NCI-H2029 treated with DMSO at 0.1 percent for 48 hours (cell line): ENCODE data around the gene TMOD4.

ENCODE experiments used
- DNase-seq: peaks from one replicate; lab custom pipeline; 2025; lab: John Stamatoyannopoulos, UW

TMOD4 gene

GRCh38 chr1:151175041-151175741, 590 bp downstream of the TMOD4 start:
- DNase-seq: no peak

DNA sequence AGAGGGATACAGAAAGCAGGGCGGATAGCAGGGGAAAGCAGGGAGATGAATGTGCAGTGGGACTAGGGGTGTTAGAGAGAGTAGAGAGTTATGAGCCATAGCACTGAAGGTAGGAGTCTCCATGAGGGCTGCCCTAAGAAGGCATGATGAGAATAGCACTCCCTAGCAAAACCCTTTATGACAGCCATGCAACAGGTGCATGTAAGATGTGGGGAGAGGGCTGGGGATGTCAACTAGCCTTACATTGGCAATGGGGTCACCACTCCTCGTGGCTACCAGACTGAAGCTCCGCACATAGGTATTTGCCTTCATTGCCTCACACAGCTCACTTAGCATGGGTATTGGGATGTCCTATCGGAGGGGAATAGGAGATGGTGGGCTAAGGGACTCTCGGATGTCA, 4.6 kb downstream of the TMOD4 start:
- no peak for DNase-seq

GRCh38 chr1:151167116-151167515, 8.7 kb downstream of the TMOD4 start:
- DNase-seq: no peak

- DNase-seq: no peak
Observed at GRCh38 chr1:151166505-151166956, 9.2 kb downstream of the TMOD4 start.

DNA sequence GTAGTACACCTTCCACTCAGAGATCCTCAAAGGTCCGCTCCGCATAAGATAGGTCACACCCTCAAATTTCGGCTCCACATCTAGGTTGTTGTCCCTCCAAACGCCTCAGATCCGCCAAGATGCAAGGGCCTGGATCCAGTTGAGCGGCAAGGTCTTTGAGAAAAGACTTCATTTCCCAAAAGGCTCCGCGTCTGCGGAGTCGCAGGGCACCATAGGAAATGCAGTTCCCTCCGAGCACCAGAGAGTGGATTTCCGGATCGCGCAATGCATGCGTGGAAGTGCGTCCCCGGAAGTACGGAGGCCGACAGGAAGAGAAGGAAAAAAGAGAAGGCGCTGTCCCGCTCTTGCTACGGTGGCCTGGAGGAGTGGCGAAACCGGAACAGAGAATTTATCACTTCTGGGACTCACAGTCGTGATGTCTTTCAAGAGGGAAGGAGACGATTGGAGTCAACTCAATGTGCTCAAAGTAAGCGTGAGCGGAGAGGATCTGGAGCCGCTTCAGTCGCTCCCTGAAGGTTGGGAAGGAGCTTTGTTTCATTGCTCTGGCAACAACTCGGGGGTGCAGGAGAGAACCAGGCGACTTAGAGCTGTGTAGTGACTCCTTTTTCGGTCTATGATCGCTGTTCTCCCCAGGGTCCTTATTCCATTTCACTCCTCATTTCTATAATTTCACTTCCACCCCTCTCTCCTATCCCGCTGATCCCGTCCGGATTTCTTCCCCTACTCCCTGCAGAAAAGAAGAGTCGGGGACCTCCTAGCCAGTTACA, 9.9 kb downstream of the TMOD4 start, which contains the start of the genes LYSMD1 and SCNM1:
Gene LYSMD1, minus strand, starts transcription at position 165 of the 767 bp plus-strand sequence. CDS start 644 bp downstream, outside the sequence.
Gene SCNM1, plus strand, starts transcription at position 407 of the 767 bp plus-strand sequence. Its CDS starts 9 bp downstream, at position 416.
- peak; percentile 83 for DNase-seq

GRCh38 chr1:151165281-151165737, 10.5 kb downstream of the TMOD4 start:
- no peak for DNase-seq

DNA sequence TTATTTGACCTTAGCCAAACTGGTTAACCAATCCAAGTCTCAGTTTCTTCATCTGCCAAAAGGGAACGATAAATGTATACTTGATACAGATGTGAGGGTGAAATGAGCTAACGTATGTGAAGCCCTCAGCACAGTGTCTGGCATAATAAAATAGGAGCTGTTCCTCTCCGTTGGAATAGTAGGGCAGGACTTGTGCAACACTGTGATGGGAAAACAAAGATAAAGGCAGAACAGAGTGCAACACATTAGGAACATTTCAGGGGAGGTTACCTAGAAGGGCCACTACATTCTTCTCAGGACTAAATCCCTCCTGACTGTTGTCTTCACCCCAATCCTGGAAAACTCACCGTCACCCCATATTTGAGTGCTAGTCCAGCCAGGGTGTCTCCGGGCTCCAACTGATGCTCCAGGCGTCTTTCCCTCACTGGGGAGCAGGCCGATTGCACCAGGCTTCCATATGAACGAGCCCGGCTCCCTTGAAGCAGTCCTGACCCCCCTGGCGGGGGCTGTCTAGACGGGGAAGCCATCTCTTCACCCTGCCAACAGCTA, 11.0 kb downstream of the TMOD4 start:
- DNase-seq: no peak

- DNase-seq: no peak
Observed at GRCh38 chr1:151159373-151159772, 16.4 kb downstream of the TMOD4 start.

DNA sequence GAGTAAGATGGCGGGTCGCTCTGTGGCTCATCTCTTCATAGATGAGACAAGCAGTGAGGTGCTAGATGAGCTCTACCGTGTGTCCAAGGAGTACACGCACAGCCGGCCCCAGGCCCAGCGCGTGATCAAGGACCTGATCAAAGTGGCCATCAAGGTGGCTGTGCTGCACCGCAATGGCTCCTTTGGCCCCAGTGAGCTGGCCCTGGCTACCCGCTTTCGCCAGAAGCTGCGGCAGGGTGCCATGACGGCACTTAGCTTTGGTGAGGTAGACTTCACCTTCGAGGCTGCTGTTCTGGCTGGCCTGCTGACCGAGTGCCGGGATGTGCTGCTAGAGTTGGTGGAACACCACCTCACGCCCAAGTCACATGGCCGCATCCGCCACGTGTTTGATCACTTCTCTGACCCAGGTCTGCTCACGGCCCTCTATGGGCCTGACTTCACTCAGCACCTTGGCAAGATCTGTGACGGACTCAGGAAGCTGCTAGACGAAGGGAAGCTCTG, 17.0 kb downstream of the TMOD4 start:
- no peak for DNase-seq

- DNase-seq: no peak
Observed at GRCh38 chr1:151158326-151158725, 17.5 kb downstream of the TMOD4 start.

DNA sequence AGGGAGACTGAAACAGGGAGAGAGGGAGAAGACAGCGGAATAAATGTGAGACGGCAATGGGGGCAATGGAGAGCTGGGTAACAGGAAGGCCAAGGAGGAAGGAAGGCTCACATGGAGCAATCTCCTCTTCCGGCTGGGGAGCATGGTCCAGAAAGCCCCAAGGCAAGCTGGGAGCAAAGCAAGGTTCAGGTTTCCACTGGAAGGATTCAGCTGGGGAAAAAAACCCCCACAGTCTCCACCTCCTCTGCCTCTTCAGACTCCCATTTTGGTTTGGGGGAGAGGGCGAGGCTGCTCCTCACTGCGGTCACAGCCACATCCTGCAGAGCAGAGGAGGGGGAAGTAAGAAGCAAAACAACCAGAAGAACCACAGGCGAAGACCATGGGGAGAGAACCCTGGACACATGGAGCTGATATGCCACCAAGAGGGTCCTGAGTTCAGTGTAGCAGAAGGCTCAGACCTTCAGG, 18.7 kb downstream of the TMOD4 start:
- no peak for DNase-seq

DNA sequence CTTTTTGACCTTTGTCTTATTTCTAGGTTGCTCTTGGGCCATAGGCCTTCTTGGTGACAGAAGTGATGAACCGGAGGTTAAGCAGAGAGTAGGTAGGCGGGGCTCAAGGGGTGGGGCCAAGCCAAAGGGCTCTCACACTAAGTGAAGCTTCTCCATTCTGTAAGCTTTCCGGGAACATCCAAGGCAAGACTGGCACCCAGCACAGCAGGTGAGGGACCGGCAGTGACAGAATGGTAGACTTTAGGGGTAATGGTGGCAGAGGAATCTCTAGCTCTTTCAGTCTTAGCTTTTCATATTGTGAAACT, 19.3 kb downstream of the TMOD4 start, which contains the start of gene TNFAIP8L2:
Gene TNFAIP8L2, plus strand, starts transcription at position 135 of the 305 bp plus-strand sequence. CDS start 2,049 bp downstream, outside the sequence.
- no peak for DNase-seq

- DNase-seq: no peak
Observed at GRCh38 chr1:151147665-151148064, 28.1 kb downstream of the TMOD4 start.

DNA sequence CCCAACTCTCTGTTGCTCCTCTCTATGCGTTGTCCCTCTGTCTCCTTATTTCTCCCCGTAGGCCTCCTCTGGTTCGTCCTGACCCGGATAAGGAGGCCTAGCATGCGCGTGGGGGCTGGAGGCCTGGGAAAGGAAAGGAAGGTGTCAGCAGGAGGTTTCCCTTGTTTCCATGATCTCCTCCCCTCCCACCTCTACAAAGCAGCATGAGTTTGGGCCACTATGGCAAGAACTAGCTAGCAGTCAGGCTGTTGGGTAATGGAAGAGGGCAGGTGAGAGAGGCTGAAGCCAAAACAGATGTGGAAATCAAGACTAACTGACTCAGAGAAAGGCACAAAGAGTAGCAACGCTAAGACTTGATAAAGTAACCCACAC, 28.7 kb downstream of the TMOD4 start:
- no peak for DNase-seq

DNA sequence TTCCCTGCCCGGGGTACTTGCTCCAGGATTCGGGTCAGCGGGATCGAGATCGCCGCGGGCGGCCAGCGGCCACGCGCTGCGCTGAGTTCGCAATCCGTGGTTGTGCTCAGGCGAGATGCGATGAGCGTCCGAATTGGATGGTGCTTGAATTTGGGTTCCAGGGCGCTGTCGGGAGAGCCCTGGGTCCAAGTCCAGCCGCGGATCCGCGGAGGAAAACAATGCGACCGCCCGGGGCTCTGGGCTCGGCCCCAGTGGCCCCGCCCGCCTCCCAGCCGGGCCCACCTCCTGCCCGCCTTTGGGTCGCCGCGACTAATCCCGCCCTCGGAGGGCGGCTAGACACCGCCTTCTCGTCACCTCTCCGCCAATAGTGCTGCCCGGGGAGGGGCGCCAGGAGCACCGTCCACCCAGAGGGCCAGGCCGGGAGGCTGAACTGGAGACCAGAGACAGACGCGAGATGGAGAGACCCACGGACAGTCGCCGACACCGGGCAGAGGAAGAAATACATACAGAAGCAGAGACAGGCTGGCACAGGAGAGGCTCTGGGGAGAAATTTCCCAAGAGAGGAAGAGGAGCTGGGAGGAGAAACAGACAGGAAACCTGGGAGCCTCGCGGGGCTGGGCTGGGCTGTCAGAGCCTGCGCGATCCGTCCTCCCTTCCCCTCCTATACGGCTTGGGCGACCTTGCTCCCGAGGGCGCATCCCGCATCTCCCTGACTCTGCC, 29.2 kb downstream of the TMOD4 start, which contains the start of gene SEMA6C:
Gene SEMA6C, minus strand, starts transcription at position 220 of the 720 bp plus-strand sequence. CDS start 4,010 bp downstream, outside the sequence.
- peak; percentile 59 for DNase-seq

DNA sequence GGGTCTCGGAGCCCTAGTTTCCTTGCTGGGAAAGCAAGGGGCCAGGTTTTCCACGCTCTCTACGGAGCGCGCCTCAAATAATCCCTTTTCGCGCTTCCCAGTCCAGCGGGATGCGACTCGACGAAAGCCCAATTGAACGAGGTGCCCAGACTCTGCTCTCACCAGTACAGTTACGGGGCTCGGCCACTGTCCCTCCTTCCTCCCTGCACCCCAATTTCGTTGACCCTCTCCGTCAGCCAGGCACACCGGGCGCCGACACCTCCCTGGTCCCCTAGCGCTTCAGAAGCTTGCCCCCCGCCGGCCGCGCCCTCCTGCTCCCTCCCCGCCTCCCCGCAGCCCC, 29.7 kb downstream of the TMOD4 start:
- no peak for DNase-seq

DNA sequence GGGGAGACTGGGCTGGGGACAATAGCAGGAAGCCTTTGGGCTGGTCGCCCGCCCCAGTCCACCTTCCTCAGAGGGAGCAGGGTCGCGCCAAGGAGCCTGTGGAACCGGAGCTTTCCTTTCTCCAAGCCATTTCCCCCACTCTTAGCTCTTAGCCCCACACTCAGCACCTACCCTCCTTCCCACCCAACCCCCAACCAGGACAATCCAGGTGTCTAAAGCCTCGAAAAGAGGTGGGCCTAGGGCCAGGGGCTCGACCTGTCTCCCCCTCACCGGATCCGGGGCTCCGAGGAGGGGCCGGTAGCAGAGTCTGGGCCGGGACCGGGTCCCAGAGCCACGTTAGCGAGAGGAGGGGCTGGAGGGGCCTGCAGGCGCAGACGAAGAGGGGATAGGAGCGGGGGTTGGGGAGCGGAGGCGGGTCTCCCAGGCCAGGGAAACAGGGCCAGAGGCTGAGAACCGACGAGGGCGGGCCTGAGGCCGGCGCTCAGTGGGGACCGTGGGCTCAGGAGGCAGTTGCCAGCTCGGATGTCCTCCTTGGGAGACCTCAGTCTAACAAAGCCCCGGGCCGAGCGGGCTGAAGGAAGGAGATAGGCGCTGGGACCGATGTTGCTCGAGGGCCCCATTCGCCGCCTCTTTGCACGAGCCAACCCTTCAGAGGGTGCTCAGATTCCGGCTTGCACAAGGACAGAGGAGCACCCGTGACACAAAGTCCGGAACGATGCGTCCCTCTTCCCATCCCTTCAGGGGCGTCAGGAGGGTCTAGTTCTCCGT, 30.3 kb downstream of the TMOD4 start:
- no peak for DNase-seq

DNA sequence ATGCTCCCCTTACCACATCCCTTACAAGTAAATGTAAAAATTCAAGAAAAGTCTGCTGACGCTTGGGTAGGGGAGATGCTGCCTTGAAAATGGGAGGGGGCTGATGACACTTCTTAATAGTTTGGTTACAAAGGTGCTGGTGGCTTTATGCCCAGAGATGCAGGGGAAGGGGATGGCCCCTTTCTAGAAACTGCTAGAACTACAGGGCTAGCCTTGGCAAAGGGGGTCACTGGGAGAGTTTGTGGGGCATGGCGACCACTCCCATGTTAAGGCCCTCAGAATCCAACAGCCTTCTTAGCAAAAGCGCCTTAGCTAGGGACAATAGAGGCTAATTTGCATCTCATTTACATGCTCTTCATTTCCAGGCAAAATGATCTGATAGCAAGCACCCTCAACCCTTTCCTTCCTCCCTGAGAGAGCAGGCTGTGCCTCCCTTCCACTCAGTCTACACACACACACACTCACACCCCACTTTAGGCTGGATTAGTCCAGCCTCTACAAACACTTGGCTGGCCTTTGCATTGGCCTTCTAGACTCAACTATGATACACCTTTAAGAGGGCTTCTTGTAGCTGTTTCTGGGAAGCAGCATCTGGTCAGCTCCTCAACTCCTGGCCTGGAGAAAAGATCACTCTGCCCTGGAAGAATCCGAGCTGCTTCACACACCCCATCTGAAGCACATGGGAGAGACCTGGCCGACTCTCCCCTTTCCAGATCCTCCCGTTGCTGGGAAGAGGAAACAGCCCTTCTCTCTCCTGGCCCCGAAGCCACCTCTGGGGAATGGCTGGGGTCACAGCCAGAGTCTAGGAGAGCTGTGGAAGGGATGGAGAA, 31.1 kb downstream of the TMOD4 start:
- no peak for DNase-seq

DNA sequence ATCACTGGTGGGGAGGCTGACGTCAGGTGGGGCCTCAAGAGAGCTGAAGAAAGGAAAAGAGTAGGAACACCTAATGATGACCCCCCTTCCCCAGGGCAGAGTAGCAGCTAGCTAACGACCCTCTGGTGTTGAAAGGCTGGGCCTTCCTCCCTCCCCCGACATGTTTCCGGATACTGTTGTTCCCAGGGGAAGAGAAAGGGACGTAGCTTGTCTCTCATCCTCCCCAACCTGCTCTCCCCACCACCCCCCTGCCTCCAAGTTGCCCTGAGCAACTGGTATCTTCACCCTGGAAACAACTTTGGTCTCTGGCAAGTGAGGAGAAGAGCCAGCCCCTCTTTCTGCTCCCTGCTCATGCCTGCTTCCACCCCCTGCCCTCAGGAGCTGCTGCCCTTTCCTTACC, 31.8 kb downstream of the TMOD4 start:
- DNase-seq: no peak

DNA sequence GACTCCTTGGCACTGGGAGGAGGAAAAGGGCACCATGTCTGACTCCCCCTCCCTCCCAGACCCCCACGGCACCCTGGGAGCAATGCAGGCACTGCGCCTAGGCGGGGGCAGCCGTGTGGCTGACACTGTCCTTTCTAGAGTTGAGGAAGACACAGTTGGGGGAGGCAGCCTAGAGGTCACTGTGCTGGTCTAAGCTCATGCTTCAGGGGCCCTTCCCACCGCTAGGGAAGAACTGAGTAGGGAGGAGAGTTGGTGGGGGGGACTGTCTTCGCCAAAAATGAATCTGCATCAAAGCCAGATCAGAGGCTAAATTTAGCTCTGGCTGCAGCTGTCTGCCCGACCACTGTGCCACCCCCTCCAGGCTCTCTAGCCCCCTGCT, 32.7 kb downstream of the TMOD4 start:
- no peak for DNase-seq
